ENCODE data around the gene ATP2A2. TPM values are rescaled to one million over a fixed set of nuclear protein-coding genes. Genes with fewer than 3 reads are reported as not detected.

Gene ATP2A2
- total and polyA plus RNA-seq, 2 of the 4 experiments (the other 2 are of a cell fraction), result 166 to 225 TPM

DNA sequence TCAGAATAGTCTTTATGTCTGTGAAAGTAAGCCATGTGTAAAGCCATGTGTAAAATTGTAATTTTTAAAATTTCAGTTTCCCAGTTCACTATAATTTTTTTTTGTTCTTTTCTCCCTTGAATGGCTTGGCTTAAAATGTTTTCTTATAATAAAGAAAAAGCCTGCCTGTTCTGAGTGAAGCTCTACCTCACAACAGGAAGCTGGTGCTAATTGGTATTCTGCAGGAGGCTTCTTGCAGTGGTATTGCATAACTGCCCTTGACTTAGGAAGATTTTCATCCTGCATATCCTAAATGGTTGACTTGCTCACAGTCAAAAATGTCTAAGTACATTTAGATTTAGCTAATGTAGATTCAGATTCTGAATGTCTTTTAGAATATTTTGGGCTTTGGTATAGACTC lies 49.5 kb downstream of the ATP2A2 start:
- Histone ChIP-seq H4K20me1 (ENCODE audit: insufficient read depth, low read length) (peaks cover 62% of the 10 kb centered on the region), H3K27ac (ENCODE audit: insufficient read depth, low read length) (no peak overlapping the region), H3K14ac (replicated peaks; ENCODE audit: low read depth, low read length) (no peak overlapping the region), H2BK15ac (ENCODE audit: low read depth, low read length) (no peak overlapping the region), H3K79me1 (ENCODE audit: low read depth in 1 of 2, low read length in 2 of 2) (peaks cover 55 to 67% of the 10 kb centered on the region in 2 experiments), H2BK5ac (ENCODE audit: low read depth, low read length, poor library complexity, severe bottlenecking) (no peak overlapping the region), H3K27me3 (ENCODE audit: control insufficient read depth, insufficient read depth, low read length) (no peaks in the 10 kb centered on the region), H3K23ac (ENCODE audit: low read depth, low read length) (no peak overlapping the region), H4K8ac (ENCODE audit: low read depth in 2 of 2, low read length in 2 of 2) (no peak overlapping the region), H3K9me3 (ENCODE audit: control insufficient read depth, insufficient read depth, low read length) (no peaks in the 10 kb centered on the region), H3K36me3 (ENCODE audit: control insufficient read depth, insufficient read depth, low read length) (peaks cover 64% of the 10 kb centered on the region), H3K9ac (ENCODE audit: low read depth, low read length) (no peak overlapping the region), H4K5ac (ENCODE audit: low read depth, low read length) (no peak overlapping the region), H3K9me1 (ENCODE audit: insufficient read depth, low read length) (peaks cover 4% of the 10 kb centered on the region), H3K4me3 (ENCODE audit: insufficient read depth, low read depth, low read length) (no peak overlapping the region), H2AK9ac (replicated peaks; ENCODE audit: low read depth, low read length, poor library complexity) (no peak overlapping the region), H2AFZ (replicated peaks; ENCODE audit: low read length, poor library complexity) (no peak overlapping the region), H3K18ac (ENCODE audit: low read depth, low read length) (no peak overlapping the region), H2BK20ac (ENCODE audit: low read depth, low read length) (no peak overlapping the region), H3K56ac (ENCODE audit: extremely low read depth, insufficient read depth, low read length) (no peak overlapping the region), H4K91ac (ENCODE audit: insufficient read depth, low read depth, low read length) (no peak overlapping the region), H3K4me2 (ENCODE audit: low read depth, low read length) (no peak overlapping the region), H2BK120ac (ENCODE audit: low read depth, low read length) (no peak overlapping the region), H2AK5ac (ENCODE audit: low read depth, low read length) (no peak overlapping the region), H3K4me1 (ENCODE audit: control insufficient read depth, insufficient read depth, low read length) (peaks cover 2% of the 10 kb centered on the region; the same call in 1 of the 2 replicates), H3K4ac (ENCODE audit: low read depth, low read length) (no peak overlapping the region)
- intact Hi-C loops (cut with micrococcal nuclease) (no loop called here), dilution Hi-C loops (cut with HindIII; ENCODE audit: low sequenced_read_pairs, unreplicated experiment) (no loop called here), in situ Hi-C loops (cut with MboI; ENCODE audit: low sequenced_read_pairs) (no loop called here)
- TF ChIP-seq BHLHE40 (IDR thresholded peaks at IDR 0.05; ENCODE audit: low read depth, low read length), result no peak
- peak; percentile 84 for TF ChIP-seq CEBPB (IDR thresholded peaks at IDR 0.05; ENCODE audit: low read depth, low read length)
- CTCF ChIA-PET, result interaction anchor here (0.6 to 1.0 kb wide), 2 partner anchors 57 to 106 kb away, joined by 3 to 4 read pairs; no protein-coding TSS in a partner anchor
- BruUV-seq (replicated peaks), result no TSS peak
- DNase-seq (peak; percentile 48), ATAC-seq (ENCODE audit: low read depth) (peak; percentile 40; the same call in 1 of the 2 replicates)
- POLR2A ChIA-PET (ENCODE audit: unreplicated experiment), result no interaction called here
